Activated CD4-positive, alpha-beta T cell treated with anti-CD3 and anti-CD28 coated beads for 24 hours (primary cell): ENCODE measurements around the gene ARMH1.
"Not testable (repeated sequence)": the region's sequence is repeated elsewhere in the genome, so short reads cannot be mapped to it uniquely, and the experiment has no call there.

ENCODE experiments used
- DNase-seq, 2 donors: peaks; one replicate each; pipeline ENCODE4 v3.0.0-alpha.2; 2020; ENCODE audit warnings: low read depth in 2 of 2

ARMH1 gene

GRCh38 chr1:44723496-44724295 lies 49.2 kb downstream of the ARMH1 start:
- DNase-seq, result peak in 1 of 2 donors; percentile 51

- DNase-seq, result no peak
Observed at GRCh38 chr1:44724296-44724954, 49.9 kb downstream of the ARMH1 start.

- no peak for DNase-seq
Observed at GRCh38 chr1:44724955-44725698, 50.6 kb downstream of the ARMH1 start.

- DNase-seq, result peak; percentile 96 to 97
Observed at GRCh38 chr1:44730741-44731512, 56.4 kb downstream of the ARMH1 start, which contains the start of gene RNU5D-1. TSS of gene RNU5D-1 (minus strand) at chr1:44731170.

- no peak for DNase-seq
Observed at GRCh38 chr1:44733365-44733764, 58.9 kb downstream of the ARMH1 start.

GRCh38 chr1:44733784-44734183 lies 59.3 kb downstream of the ARMH1 start:
- DNase-seq, result no peak

- no peak for DNase-seq
Observed at GRCh38 chr1:44735992-44736391, 61.5 kb downstream of the ARMH1 start.

GRCh38 chr1:44738953-44739306 lies 64.4 kb downstream of the ARMH1 start:
- not testable (repeated sequence) for DNase-seq

GRCh38 chr1:44739307-44740178 lies 65.0 kb downstream of the ARMH1 start, which contains the start of gene KIF2C:
TSS of gene KIF2C (plus strand) at chr1:44739837. CDS start at chr1:44739933, 96 bp downstream.
- DNase-seq, result peak; percentile 95 to 96

- DNase-seq, result no peak
Observed at GRCh38 chr1:44740179-44740617, 65.7 kb downstream of the ARMH1 start.

GRCh38 chr1:44743211-44743610 lies 68.7 kb downstream of the ARMH1 start:
- no peak for DNase-seq

- DNase-seq, result no peak
Observed at GRCh38 chr1:44747878-44748277, 73.4 kb downstream of the ARMH1 start.

GRCh38 chr1:44757420-44757819 lies 82.9 kb downstream of the ARMH1 start:
- DNase-seq, result no peak

GRCh38 chr1:44759077-44759476 lies 84.6 kb downstream of the ARMH1 start:
- DNase-seq, result no peak

- DNase-seq, result no peak
Observed at GRCh38 chr1:44760876-44761275, 86.4 kb downstream of the ARMH1 start.

GRCh38 chr1:44766421-44766820 lies 91.9 kb downstream of the ARMH1 start:
- DNase-seq, result not testable (repeated sequence)
